AG04449 (cell line): ENCODE data around the gene TYK2.

Experiments
- CTCF ChIA-PET: fragments of 350-600 bp; formaldehyde crosslinking; extraction: SDS; loops from one replicate; lab custom pipeline; 2021; ENCODE audit warnings: antibody characterized with exemption; lab: Yijun Ruan, JAX
- POLR2A ChIA-PET: fragments of 400-600, 350-600 bp; formaldehyde crosslinking; extraction: SDS; loops from one replicate; lab custom pipeline; 2020; ENCODE audit warnings: antibody characterized with exemption, inconsistent platforms; lab: Yijun Ruan, JAX
- DNase-seq: peaks from one replicate; pipeline ENCODE4 v3.0.0-alpha.2; 2010; ENCODE audit warnings: low read depth, low spot score
- H3K4me3 ChIP-seq: 2 replicates; pipeline ENCODE4 v1.5.1; 2011; ENCODE audit warnings: low read depth, mild to moderate bottlenecking, control low read depth, low read length
- CTCF ChIP-seq: IDR thresholded peaks from one replicate; pipeline ENCODE4 v1.5.1; 2011; ENCODE audit warnings: mild to moderate bottlenecking, moderate library complexity, low read length, control low read depth, inconsistent platforms; ENCODE audit not compliant: insufficient read depth; ENCODE audit errors: missing control alignments

Gene TYK2

GRCh38 chr19:10418485-10419199, 38.3 kb upstream of the TYK2 start:
- no peak for TF ChIP-seq CTCF
- H3K4me3 ChIP-seq: peak overlapping the region; percentile 52
- no peak for DNase-seq
- POLR2A ChIA-PET: no interaction called here
- CTCF ChIA-PET: interaction anchor here (0.7 to 20.1 kb wide), 11 partner anchors 8 to 167 kb away, joined by 3 to 392 read pairs (median 6); partner anchors contain the start of genes CDC37, MRPL4 and PDE4A

GRCh38 chr19:10418235-10418484, 37.8 kb upstream of the TYK2 start:
- ChIA-PET CTCF (interaction anchor here (0.7 to 20.1 kb wide), 13 partner anchors 8 to 344 kb away, joined by 3 to 392 read pairs (median 6); partner anchors contain the start of genes CDC37, MRPL4 and PDE4A), POLR2A (no interaction called here)
- no peak for DNase-seq
- TF ChIP-seq CTCF: no peak
- no peak overlapping the region for H3K4me3 ChIP-seq

- POLR2A ChIA-PET: interaction anchor here (0.6 kb wide), 1 partner anchor 37 kb away, joined by 3 read pairs; the partner anchor contains the start of gene TYK2
- no peak for TF ChIP-seq CTCF
- DNase-seq: no peak
- CTCF ChIA-PET: interaction anchor here (0.7 to 20.1 kb wide), 16 partner anchors 9 to 344 kb away, joined by 3 to 392 read pairs (median 6); partner anchors contain the start of genes CDC37, ICAM1, MRPL4 and PDE4A
- no peak overlapping the region for H3K4me3 ChIP-seq
These were observed 37.3 kb upstream of the TYK2 start for GRCh38 chr19:10417541-10418234.

GRCh38 chr19:10416380-10417257, 36.2 kb upstream of the TYK2 start:
- CTCF ChIA-PET: interaction anchor here (0.6 to 20.1 kb wide), 31 partner anchors 10 to 320 kb away, joined by 3 to 392 read pairs (median 3); partner anchors contain the start of genes CDC37, ICAM1, MRPL4 and PDE4A
- peak overlapping the region; percentile 64 for H3K4me3 ChIP-seq
- no peak for DNase-seq
- TF ChIP-seq CTCF: peak; percentile 83
- POLR2A ChIA-PET: interaction anchor here (0.6 to 1.5 kb wide), 2 partner anchors 11 to 36 kb away, joined by 3 to 6 read pairs; partner anchors contain the start of gene TYK2

GRCh38 chr19:10416083-10416379, 35.7 kb upstream of the TYK2 start:
- ChIA-PET POLR2A (interaction anchor here (1.5 kb wide), 1 partner anchor 10 kb away, joined by 6 read pairs; no protein-coding TSS in a partner anchor), CTCF (interaction anchor here (0.6 to 20.1 kb wide), 28 partner anchors 10 to 319 kb away, joined by 3 to 392 read pairs (median 3); partner anchors contain the start of genes CDC37, ICAM1 and PDE4A)

More at GRCh38 chr19:10416083-10416379, 35.7 kb upstream of the TYK2 start:
- no peak for TF ChIP-seq CTCF
- H3K4me3 ChIP-seq: peak overlapping the region; percentile 64
- no peak for DNase-seq
